GM18861 (cell line): ENCODE data around the gene CNTN4.
"Not testable (repeated sequence)": the region's sequence is repeated elsewhere in the genome, so short reads cannot be mapped to it uniquely, and the experiment has no call there.

Source experiments
- ATAC-seq: cut with Tn5 transposase; IDR thresholded peaks from one replicate; pipeline ENCODE4 v1.9.1; 2021; ENCODE audit not compliant: unreplicated experiment

The CNTN4 gene

DNA sequence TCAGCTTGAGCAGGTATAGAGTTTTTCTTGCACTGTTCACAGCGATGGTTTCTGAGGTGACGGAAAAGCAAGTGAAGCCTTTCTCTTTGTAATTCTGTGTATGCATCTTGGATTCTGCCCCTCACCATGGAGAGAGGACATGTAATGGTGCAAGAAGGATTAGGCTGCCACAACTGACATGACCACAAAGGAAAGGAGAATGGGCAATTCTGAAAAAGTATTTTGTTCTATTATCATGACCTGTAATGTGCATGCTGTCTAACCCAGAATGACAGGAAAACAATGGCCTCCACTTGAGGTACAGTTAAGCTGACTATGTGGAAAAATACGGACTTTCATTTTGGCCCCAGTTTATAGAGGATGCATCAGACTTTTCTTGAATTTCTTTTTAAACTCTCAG, 784.6 kb downstream of the CNTN4 start:
- ATAC-seq = no peak

DNA sequence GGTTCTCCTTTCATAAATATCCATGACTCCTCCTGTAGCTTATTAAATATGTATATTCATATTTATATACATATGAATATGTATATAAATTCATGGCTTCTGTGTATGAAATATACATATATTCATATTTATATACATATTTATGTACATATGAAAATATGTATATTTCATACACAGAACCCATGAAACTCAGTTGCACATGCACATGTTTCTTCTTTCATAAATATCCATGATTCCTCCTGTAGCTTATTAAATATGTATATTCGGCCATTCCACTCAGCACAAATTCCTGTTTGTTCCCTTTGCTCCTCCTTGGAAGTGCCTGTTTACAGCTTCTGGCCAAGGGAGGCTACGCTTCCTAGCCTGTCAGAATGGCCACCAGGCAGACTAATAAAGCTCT, 789.9 kb downstream of the CNTN4 start:
- no peak for ATAC-seq

DNA sequence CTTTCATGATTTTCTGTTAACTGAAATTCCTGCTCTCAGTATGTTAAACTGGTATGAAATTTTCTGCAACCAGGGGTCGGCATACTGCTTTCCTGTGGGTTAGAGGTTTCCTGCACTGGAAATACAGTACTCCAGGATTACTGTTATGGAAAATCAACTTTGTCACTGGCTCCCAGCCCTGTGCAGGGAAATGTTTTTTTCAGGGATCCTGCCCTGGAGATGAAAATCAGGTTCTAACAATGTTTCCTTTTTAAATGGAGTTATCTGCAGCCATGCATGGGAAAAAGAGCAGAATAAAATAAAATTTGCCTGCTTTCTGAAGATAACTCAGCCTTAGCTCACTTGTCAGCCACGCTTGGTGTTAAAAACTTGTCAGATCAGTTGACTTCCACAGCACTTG, 791.1 kb downstream of the CNTN4 start:
- no peak for ATAC-seq

DNA sequence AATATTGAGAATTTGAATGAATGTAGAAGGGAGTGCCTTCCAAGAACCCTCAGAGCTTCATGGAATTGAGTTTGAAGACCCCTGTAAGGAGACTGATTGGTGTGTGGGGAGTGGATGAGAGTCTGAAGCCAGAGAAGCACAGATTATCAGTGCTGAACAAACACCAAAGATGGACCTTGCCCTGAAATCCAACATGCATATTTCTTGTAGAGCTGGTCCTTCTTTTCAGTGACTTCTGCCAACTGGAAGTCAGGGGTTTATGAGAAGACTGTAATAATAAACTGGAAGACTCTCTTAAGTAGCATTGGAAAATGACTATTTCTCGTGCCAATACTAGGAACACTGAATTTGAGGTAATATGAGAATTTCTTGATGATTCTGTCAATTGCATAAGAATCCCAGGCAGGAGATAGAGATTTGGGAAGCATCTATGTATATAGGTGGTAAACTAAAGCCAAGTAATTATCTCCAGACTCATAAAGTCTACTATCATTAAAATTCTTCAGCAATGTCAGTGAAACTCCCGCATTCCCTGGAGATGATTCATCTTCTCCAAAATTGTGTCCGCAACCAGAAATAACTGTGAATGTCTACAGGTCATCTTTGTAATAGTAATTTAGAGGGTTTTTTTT, 797.8 kb downstream of the CNTN4 start:
- ATAC-seq = no peak

DNA sequence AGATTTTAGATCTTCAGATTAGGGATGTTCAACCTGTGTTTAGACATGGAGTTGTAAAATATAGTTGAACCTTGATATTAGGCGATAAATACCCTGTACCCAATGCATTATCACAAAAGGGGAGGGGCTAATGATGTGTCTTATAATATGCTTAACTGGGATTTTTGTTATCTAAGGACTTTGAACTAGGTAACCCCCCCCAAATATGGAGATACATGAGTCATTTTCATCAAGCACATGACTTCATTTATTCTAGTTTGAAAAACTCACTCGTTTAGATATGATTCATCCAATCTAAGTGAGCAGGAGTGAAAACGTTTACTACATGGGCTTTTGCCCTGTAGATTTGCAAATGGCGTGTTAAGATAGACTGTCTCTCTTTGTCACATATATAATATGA, 799.2 kb downstream of the CNTN4 start:
- no peak for ATAC-seq

DNA sequence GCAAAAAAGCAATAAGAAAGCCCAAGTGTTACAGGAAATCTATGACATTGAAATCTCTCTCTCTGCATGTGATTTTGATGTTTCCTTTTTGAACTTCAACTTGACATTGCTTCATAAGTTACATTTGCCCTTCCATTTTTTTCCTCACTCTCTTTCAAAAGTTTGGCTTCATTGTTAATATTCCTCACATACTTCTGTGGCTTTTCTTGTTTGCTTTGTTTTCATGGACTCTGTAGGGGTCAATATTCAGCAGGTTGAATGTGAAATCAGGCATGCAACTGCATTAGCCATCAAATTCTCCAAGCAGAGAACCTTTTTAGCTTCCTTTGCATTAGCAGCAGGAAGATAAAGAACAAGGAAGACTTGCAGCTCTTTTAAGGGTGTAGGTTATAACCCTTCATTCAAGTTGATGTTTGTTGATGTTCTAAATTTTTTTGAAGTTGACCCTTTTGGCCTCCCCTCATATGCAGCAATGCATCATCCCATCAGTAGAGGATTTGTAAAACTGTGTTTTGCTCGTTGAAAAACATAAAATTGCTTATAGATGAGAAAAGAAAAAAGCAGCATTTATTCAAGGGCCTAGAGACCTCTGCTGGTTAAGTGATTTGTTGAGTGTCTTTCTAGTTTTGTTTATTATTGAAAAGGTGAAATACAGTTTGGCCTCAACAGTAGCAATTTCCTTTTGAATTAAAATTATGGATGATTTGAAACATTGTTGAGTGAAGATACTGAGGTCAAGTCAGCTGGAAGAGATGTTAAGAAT, 800.1 kb downstream of the CNTN4 start:
- ATAC-seq = no peak

DNA sequence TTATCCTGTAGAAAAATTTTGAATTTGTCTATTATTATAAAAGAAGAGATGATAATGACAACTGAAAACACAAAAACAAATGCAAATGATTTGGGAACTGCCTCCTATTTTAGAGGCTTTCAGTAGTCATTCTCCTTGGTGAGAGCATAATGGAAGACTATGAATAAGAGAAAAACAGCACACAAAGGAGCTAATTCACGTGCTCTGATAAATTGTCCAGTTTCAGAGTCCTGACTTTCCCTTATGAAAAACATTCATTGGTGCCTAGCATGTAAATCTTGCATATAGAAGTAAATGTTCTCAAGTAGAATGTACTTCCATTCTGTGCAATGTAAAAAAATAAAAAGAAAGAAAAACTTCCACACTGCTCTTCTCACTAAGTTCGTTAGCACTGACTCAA, 805.4 kb downstream of the CNTN4 start:
- no peak for ATAC-seq

DNA sequence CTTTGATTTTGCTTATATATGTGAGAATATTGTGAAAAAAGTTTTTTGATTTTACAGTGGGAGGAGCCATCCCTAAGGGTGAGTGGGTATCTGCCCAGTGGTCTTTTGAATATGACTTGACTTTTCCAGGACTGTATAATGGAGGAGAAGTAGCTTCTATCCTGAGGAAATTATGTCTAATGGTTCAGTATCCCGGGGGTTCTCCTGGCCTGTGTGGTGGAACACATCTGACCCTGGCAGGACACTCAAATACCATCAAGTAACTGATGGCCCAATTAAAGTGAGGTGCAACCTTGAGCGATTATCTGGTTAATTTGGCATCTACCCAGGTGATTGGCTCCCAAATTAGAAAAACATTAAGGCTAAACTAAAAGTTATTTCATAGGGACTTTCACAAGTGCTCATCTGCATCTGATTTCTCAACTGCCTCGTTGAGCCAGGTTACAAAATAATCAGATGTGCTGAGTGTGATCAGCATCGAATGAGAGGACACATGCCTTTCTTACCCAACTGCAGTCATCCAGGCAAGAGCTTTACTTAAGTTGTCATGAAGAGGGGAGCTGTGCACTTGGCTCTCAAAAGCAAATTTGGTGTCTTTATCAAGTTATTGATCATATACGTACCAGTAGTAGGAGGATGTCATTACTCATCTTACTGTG, 810.2 kb downstream of the CNTN4 start:
- ATAC-seq = no peak

DNA sequence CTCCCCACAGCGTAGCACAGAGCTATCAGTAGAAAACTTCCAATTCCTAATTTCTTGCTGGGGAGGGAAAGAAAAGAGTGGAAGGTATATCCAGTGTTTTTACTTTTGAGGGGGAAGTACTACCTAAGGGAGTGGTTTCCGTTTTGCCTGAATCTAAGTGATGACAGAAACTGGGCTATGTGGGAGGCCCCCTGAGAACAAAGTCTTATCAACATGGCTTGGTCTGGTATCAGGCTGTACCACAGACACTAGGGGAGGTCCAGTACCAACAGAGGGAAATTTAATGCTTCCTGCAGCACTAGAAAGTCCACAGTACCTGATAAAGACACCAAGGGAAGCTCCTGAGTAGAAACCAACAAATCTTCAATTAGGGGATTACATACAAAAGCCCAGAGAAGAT, 812.3 kb downstream of the CNTN4 start:
- no peak for ATAC-seq

DNA sequence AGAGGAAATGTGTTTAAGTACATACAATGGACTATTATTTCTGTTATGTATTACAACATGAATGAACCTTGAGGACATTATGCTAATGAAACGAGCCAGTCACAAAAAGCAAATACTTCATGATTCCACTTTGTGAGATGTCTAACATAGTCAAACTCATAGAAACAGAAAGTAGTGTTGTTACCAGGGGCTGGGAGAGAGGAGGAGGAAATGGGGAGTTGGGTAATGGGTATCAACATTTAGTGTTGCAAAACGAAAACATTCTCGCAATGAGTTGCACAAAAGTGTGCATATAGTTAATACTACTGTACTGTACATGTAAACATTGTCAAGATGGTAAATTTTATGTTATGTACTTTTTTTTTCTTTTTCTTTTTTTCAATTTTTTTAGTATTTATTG, 817.2 kb downstream of the CNTN4 start:
- no peak for ATAC-seq

DNA sequence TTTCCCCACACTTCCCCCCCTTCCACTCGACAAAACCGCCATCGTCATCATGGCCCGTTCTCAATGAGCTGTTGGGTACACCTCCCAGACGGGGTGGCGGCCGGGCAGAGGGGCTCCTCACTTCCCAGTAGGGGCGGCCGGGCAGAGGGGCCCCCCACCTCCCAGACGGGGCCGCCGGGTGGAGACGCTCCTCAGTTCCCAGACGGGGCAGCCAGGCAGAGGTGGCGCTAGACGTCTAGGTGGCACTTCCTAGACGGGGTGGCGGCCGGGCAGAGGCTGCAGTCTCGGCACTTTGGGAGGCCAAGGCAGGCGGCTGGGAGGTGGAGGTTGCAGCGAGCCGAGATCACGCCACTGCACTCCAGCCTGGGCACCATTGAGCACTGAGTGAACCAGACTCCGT, 818.0 kb downstream of the CNTN4 start:
- not testable (repeated sequence) for ATAC-seq

DNA sequence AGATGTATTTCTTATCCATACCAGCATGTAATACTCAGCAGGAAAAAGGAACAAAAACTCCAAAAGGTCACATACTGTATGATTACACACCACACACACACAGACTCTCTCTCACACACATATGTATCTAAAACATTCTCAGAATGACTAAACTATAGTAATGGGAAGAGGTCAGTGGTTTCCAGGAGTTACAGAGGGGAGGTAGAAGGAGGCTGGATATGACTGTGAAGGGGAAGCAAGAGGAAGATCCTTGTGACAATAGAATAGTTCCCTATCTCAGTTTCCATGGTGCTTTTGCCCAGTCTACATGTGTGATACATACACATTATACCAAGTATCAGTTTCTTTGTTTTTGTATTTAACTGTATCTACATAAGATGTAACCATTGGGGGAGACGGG, 821.4 kb downstream of the CNTN4 start:
- no peak for ATAC-seq

DNA sequence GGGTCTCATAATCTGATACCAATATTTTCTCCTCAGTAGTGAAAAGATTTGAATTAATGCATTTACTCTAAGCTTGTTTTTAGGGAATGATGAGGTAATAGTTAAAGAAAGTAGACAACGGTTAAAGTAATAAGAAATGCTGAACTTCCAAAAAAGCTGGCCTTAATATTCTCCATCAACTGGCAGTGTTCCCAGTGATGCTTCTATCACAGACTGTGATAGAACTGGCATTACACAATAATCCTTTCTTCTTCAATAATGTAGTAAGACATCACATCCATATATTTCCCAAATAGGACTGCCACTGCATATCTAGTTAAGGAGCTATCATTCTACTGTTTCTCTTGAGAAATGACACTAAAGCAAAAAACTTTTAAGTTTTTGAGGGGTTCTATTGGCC, 822.8 kb downstream of the CNTN4 start:
- no peak for ATAC-seq

DNA sequence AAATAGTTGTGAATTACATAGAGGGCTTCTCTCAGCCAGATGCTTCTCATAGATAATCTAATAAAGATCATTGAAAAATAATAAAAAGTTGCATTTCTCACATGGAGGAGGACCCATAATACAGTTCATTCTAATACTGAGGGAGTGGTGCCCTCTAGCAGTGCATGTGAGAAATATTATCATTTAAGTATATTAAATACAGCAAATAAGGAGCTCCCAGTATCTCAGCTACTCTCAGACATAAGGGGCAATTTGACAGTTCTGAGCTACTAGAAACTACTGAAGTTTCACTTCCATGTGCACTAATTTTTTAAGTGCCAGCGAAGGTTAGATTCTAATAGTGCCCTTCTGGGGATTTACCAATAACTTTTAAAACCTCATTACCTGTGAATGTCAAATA, 823.2 kb downstream of the CNTN4 start:
- peak; percentile 85 for ATAC-seq

DNA sequence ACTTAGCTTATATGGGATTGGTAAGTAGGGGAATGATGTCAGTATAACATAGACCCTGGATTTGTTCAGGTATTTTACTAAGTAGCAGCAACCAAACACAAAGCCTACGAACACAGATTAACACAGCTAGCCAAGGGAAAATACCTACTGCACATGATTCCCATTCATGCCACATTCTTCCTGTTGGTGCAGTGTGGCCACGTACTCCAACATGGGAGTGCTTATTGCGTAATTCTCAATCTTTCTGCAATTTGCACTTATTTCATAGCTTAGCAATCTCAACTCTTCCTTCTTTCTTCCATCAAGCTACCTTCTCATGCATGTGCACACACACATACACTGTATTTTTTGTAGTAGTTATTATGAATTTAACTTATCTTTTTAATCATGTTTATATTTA, 824.7 kb downstream of the CNTN4 start:
- no peak for ATAC-seq

DNA sequence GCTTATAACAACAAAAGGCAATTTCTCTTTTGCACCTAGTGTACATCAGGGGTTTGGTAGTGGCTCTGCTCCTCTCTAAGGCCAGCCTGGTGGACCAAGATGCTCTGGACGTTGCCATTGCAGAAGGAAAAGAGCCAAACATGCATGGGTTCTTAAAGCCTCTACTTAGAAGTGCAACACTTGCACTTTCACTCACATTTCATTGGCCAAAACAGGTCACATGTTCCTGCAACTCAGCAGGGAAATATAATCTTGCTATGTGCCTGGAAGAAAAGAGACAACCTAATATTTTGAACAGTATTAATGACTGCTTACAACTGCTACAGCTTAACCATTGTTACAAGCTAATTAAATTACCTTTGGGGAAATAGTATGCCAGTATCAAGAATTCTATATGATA, 828.6 kb downstream of the CNTN4 start:
- ATAC-seq = no peak

DNA sequence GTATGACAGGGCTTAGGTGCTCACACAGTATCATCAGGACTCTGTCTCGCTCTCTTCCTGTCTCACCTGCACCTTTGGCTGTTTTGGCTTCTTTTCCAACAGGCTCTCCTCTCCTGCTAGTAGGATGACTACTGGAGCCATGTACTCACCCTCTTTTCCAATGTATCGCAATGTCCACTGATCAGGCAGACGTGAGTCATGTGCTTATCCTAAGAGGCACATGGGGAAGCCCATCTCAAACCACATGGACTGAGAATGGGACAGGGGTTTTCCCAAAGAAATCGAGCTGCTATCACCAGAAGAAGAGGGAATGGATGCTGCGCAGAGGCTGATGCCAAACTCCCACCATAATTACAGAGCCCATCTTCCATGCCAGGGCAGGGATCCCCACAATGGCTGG, 830.9 kb downstream of the CNTN4 start:
- ATAC-seq = no peak

DNA sequence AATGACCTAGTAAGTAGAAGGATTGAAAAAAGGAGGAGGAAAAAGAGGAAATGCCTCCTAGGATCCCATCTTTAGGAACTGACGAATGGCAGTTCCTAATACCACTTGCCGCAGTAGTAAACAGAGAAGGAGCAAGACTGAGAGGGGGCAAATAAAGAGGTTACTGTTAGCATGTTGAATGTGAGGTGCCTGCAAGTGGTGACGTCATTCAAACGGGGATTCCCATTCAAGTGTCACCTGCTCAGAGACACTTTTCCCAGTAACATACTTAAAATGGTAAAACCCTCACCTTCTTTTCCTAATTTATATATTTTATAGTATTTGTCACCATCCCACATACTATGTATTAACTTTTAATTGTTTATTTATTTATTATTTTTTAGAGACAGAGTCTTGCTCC, 832.6 kb downstream of the CNTN4 start:
- no peak for ATAC-seq

DNA sequence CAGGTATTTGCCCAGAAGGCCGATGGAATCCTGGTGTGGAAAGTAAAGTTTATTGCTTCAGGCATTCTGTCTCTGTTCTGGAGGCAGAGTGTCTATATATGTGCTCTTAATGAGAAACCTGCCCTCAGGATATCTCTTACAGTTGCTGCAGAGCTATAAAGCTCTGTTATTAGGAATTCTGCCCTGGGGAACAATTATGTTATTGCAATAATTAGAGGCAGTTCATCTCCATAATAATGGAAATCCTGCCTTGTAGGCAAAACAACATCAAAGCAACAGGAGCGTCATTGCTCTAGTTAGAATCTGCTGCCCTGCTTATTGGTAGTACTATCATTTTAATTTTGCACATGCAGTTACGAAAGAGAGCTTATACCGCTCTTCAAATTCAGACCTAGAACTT, 835.9 kb downstream of the CNTN4 start:
- no peak for ATAC-seq

DNA sequence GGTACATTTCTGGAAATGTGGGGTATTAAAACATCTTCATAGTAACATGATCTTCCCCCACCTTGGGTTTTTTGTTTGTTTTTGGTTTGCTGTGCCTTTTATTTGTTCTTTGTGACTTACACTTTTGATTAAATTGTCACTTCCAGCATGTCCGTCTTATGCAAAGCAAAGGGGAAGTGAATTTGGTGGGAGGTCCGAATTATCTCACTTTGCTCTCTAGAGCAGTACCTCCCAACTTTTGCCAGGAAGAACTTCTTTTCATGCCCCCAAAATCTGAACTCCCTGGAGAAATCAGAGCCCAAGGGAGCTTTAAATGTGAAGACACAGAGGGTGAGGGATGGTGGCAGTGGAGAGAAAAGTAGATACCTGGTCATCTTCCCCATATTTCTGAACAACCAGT, 838.4 kb downstream of the CNTN4 start:
- ATAC-seq = no peak

DNA sequence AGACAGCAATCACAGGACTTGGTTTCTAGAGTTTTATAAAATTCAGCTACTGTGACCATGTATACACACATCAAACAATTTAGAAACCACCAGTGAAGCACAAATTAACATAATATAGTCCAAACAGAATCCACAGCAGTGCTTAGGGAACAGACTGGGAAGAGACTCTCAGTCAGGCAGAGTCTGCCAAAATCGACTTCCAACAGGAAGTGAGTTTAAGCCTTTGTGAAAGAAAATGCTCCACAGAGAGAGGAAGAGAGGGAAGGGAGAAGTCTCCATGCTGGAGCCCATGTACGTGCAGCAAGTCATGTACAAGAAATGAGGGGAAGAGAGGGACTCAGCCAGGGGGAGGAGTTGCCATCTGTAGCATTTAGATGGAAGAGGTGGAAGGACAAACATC, 838.9 kb downstream of the CNTN4 start:
- no peak for ATAC-seq

DNA sequence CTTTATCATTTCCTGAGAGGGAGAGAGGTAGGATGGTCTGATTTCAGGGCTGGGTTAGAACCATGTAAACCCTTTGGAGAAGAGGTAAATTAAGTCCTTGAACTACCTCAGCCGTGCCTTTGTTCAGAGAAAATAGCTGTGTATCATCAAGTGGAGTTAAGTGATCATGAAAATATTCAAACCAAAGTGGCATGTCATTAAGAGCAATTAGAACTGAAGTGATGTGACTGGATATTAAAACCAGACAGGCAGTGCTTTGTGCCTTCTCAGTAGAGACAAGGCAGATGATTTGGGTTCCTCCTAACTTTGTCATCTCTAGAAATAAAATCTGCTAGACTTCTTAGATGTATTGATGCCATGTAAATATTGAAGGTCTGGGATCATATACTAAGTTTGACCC, 840.0 kb downstream of the CNTN4 start:
- no peak for ATAC-seq
